HEK293 (cell line): ENCODE results near the gene NRF1.
"Not testable (repeated sequence)": the region's sequence is repeated elsewhere in the genome, so short reads cannot be mapped to it uniquely, and the experiment has no call there.

ENCODE experiments used
- CTCF ChIA-PET: fragments of 350-600 bp; formaldehyde crosslinking; extraction: SDS; loops from one replicate; lab custom pipeline; 2021; ENCODE audit warnings: antibody characterized with exemption; lab: Yijun Ruan, JAX
- POLR2A ChIA-PET: fragments of 300-600 bp; formaldehyde crosslinking; extraction: SDS; loops from one replicate; lab custom pipeline; 2020; ENCODE audit warnings: antibody characterized with exemption, inconsistent platforms; lab: Yijun Ruan, JAX
- H3K27ac ChIP-seq: fragments of 200-500 bp; sonication (Bioruptor generic); 2 replicates; pipeline ENCODE4 v1.5.1; 2014; ENCODE audit warnings: low read depth, low read length, control low read depth, inconsistent platforms; ENCODE audit errors: extremely low read depth
- H3K36me3 ChIP-seq, 2 experiments: fragments of 200-500 bp in 1 of 2; sonication (Bioruptor generic) in 1 of 2; 1 replicate in 1 of 2; 2 replicates in 1 of 2; pipeline ENCODE4 v1.5.1; 2014 to 2017; ENCODE audit warnings: inconsistent platforms in 2 of 2, low read length in 2 of 2; ENCODE audit not compliant: control insufficient read depth in 2 of 2, insufficient read depth in 1 of 2
- H3K4me1 ChIP-seq: fragments of 200-500 bp; sonication (Bioruptor generic); 2 replicates; pipeline ENCODE4 v1.5.1; 2014; ENCODE audit warnings: mild to moderate bottlenecking, low read length, inconsistent platforms; ENCODE audit not compliant: control insufficient read depth, insufficient read depth
- H3K4me3 ChIP-seq: 2 replicates; pipeline ENCODE4 v1.5.1; 2011; ENCODE audit warnings: low read depth, mild to moderate bottlenecking, control low read depth, low read length, moderate library complexity
- H3K9me3 ChIP-seq: fragments of 200-500 bp; sonication (Bioruptor generic); 2 replicates; pipeline ENCODE4 v1.5.1; 2014; ENCODE audit warnings: low read depth, low read length, inconsistent platforms; ENCODE audit not compliant: control insufficient read depth, insufficient read depth
- KLF1 ChIP-seq: fragments of 450-650 bp; formaldehyde crosslinking; IDR thresholded peaks from 2 replicates; pipeline ENCODE4 v1.5.1; 2016; ENCODE audit warnings: missing biosample characterization, missing genetic modification characterization
- PRDM4 ChIP-seq: fragments of 450-650 bp; formaldehyde crosslinking; IDR thresholded peaks from 2 replicates; pipeline ENCODE4 v1.5.1; 2017; ENCODE audit warnings: missing biosample characterization, missing genetic modification characterization
- TRIM28 ChIP-seq: IDR thresholded peaks from 2 replicates; pipeline ENCODE4 v1.6.1; 2011; ENCODE audit warnings: low read length, control low read depth, borderline replicate concordance
- ZBTB49 ChIP-seq: fragments of 450-650 bp; formaldehyde crosslinking; IDR thresholded peaks from 2 replicates; pipeline ENCODE4 v1.5.1; 2016; ENCODE audit warnings: missing biosample characterization, missing genetic modification characterization, low read depth
- ZNF138 ChIP-seq: fragments of 450-650 bp; formaldehyde crosslinking; IDR thresholded peaks from 2 replicates; pipeline ENCODE4 v1.5.1; 2016; ENCODE audit warnings: missing biosample characterization, missing genetic modification characterization, borderline replicate concordance
- ZNF184 ChIP-seq: fragments of 450-650 bp; IDR thresholded peaks from 2 replicates; pipeline ENCODE4 v1.5.1; 2018; ENCODE audit warnings: missing biosample characterization, mild to moderate bottlenecking, missing genetic modification characterization
- ZNF223 ChIP-seq: fragments of 450-650 bp; formaldehyde crosslinking; IDR thresholded peaks from 2 replicates; pipeline ENCODE4 v1.5.1; 2016; ENCODE audit warnings: missing biosample characterization, missing genetic modification characterization
- ZNF302 ChIP-seq: fragments of 450-650 bp; formaldehyde crosslinking; IDR thresholded peaks from 2 replicates; pipeline ENCODE4 v1.5.1; 2016; ENCODE audit warnings: missing biosample characterization, missing genetic modification characterization, low read depth
- ZNF626 ChIP-seq: fragments of 450-650 bp; sonication (Bioruptor Pico); formaldehyde crosslinking; IDR thresholded peaks from 2 replicates; pipeline ENCODE4 v1.5.1; 2018; ENCODE audit warnings: missing biosample characterization, missing genetic modification characterization, inconsistent platforms
- ZNF785 ChIP-seq: fragments of 450-650 bp; formaldehyde crosslinking; IDR thresholded peaks from 2 replicates; pipeline ENCODE4 v1.5.1; 2016; ENCODE audit warnings: missing biosample characterization, missing genetic modification characterization
- ZXDB ChIP-seq: fragments of 450-650 bp; formaldehyde crosslinking; IDR thresholded peaks from 2 replicates; pipeline ENCODE4 v1.5.1; 2016; ENCODE audit warnings: missing biosample characterization, missing genetic modification characterization
- TF ChIP-seq, protein P1 (sequence below): fragments of 450-650 bp; formaldehyde crosslinking; IDR thresholded peaks from 2 replicates; pipeline ENCODE4 v1.5.1; 2016; ENCODE audit warnings: missing biosample characterization, missing genetic modification characterization

Gene NRF1

DNA sequence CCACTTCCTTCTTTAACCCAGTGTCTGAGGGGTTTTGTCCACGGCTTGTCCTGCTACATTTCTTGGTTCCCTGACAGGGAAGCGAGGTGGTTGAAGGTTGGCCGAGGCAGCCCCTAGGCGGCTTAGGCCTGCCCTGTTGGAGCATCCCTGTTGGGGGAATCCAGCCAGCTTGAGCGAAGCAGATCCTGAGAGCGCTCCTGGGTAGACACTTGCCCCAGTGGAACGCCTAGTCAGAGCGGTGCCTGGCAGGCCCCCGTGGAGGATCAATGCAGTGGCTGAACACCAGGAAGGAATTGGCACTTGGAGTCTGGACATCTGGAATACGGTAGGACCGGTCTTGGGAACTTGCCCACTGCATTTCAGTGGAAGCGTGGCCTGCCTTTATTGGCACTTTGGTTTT lies 32.7 kb upstream of the NRF1 start:
- no peaks in the 10 kb centered on the region for H3K4me1 ChIP-seq
- TF ChIP-seq ZXDB (no peak), TRIM28 (no peak), KLF1 (tag by site-specific recombination) (no peak)
- H3K9me3 ChIP-seq, result no peaks in the 10 kb centered on the region
- ChIA-PET POLR2A (no interaction called here), CTCF (no interaction called here)
- H3K36me3 ChIP-seq, result no peaks in the 10 kb centered on the region
- H3K27ac ChIP-seq, result no peak overlapping the region
- no peak overlapping the region for H3K4me3 ChIP-seq

DNA sequence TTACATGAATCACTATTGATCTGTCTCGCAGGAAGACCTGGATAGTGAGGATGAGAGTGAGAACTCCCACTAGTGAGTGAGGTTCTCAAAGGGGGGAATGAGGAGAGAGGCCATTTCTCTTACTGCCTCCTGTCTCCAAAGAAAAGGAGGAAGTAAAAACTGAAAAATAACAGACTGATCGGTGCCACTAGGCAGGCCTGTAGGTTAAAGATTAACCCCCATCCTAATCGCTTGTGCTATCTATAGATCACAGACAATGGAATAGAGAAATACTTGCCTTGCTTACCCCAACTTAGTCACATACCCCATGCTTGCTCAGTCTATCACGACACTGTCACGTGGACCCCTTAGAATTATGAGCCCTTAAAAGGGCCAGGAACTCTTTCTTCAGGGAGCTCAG lies 25.3 kb upstream of the NRF1 start:
- CTCF ChIA-PET, result interaction anchor here (0.6 kb wide), 1 partner anchor 181 kb away, joined by 5 read pairs; no protein-coding TSS in a partner anchor

GRCh38 chr7:129588268-129588667 lies 23.3 kb upstream of the NRF1 start:
- TF ChIP-seq ZNF138, result no peak
- peak; percentile 90 for TF ChIP-seq ZNF184
- TF ChIP-seq ZBTB49 (tag by site-specific recombination), result no peak
- Histone ChIP-seq H3K9me3 (no peaks in the 10 kb centered on the region), H3K36me3 (no peaks in the 10 kb centered on the region), H3K27ac (no peak overlapping the region), H3K4me1 (no peaks in the 10 kb centered on the region), H3K4me3 (no peak overlapping the region)
- ChIA-PET POLR2A (no interaction called here), CTCF (interaction anchor here (0.7 kb wide), 1 partner anchor 22 kb away, joined by 3 read pairs; no protein-coding TSS in a partner anchor)

More for the DNA sequence above, 25.3 kb upstream of the NRF1 start:
- H3K9me3 ChIP-seq, POLR2A ChIA-PET, H3K36me3 ChIP-seq, H3K27ac ChIP-seq, H3K4me1 ChIP-seq, H3K4me3 ChIP-seq: not testable (repeated sequence)
- TF ChIP-seq ZNF626 (tag by site-specific recombination), result 0 out of 2 replicates have a peak, but pooled peaks have one; percentile 44
- TF ChIP-seq, all 188 proteins: peak for 1; not testable (repeated sequence) for 187

DNA sequence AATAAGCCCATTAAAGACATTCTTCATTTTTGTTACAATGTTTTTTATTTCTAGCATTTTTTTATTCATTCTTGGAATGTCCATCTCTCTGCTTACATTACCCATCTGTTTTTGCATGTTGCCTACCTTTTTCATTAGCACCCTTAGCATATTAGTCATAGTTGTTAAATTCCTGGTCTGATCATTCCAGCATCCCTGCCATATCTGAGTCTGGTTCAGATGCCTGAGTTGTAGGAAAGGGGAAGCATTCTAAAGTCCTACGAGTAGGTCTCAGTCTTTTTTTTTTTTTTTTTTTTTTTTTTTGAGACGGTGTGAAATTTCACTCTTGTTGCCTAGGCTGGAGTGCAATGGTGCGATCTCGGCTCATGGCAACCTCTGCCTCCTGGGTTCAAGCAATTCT lies 19.7 kb upstream of the NRF1 start:
- Histone ChIP-seq H3K27ac (no peak overlapping the region), H3K36me3 (no peaks in the 10 kb centered on the region), H3K4me3 (no peak overlapping the region), H3K9me3 (no peaks in the 10 kb centered on the region), H3K4me1 (no peaks in the 10 kb centered on the region)
- ChIA-PET POLR2A (interaction anchor here (0.7 kb wide), 1 partner anchor 243 kb away, joined by 7 read pairs; no protein-coding TSS in a partner anchor), CTCF (no interaction called here)
- TF ChIP-seq, protein P1, sequence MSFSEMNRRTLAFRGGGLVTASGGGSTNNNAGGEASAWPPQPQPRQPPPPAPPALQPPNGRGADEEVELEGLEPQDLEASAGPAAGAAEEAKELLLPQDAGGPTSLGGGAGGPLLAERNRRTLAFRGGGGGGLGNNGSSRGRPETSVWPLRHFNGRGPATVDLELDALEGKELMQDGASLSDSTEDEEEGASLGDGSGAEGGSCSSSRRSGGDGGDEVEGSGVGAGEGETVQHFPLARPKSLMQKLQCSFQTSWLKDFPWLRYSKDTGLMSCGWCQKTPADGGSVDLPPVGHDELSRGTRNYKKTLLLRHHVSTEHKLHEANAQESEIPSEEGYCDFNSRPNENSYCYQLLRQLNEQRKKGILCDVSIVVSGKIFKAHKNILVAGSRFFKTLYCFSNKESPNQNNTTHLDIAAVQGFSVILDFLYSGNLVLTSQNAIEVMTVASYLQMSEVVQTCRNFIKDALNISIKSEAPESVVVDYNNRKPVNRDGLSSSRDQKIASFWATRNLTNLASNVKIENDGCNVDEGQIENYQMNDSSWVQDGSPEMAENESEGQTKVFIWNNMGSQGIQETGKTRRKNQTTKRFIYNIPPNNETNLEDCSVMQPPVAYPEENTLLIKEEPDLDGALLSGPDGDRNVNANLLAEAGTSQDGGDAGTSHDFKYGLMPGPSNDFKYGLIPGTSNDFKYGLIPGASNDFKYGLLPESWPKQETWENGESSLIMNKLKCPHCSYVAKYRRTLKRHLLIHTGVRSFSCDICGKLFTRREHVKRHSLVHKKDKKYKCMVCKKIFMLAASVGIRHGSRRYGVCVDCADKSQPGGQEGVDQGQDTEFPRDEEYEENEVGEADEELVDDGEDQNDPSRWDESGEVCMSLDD (tag by site-specific recombination), result no peak
- TF ChIP-seq ZNF302 (tag by site-specific recombination) (no peak), ZNF785 (tag by site-specific recombination) (no peak), PRDM4 (tag by site-specific recombination) (no peak), ZNF223 (tag by site-specific recombination) (no peak)
